ENCODE results near the gene SNX8. TPM values are rescaled to one million over a fixed set of nuclear protein-coding genes. Genes with fewer than 3 reads are reported as not detected.
"Not testable (repeated sequence)": the region's sequence is repeated elsewhere in the genome, so short reads cannot be mapped to it uniquely, and the experiment has no call there.

Gene SNX8
- total and polyA plus RNA-seq, 2 of the 8 experiments (the other 6 are each of a cell fraction or from before 2014, with no cell fraction given), result 46.2 to 70.8 TPM

GRCh38 chr7:2332606-2333231 is 18.5 kb upstream of the SNX8 start:
- not testable (repeated sequence) for H2BK5ac ChIP-seq (ENCODE audit: low read depth, low read length); H3K79me2 ChIP-seq (ENCODE audit: control insufficient read depth in 1 of 2, insufficient read depth in 2 of 2, low read length in 2 of 2); FAIRE-seq; H2BK12ac ChIP-seq (ENCODE audit: low read depth, low read length); DNase-seq (ENCODE audit: low read depth in 1 of 2, low spot score in 2 of 2); H3K23ac ChIP-seq (ENCODE audit: insufficient read length); H2BK15ac ChIP-seq (ENCODE audit: low read length); H2BK120ac ChIP-seq (replicated peaks; ENCODE audit: low read depth, low read length); H3K56ac ChIP-seq (replicated peaks; ENCODE audit: insufficient read length, low read depth, low read length); H3K18ac ChIP-seq (ENCODE audit: extremely low read depth, low read length); H3K9me3 ChIP-seq (ENCODE audit: insufficient read depth in 2 of 2, low read depth in 1 of 2, low read length in 1 of 2); H3K4ac ChIP-seq (replicated peaks; ENCODE audit: insufficient read length, low read depth, low read length); H3K79me1 ChIP-seq (ENCODE audit: low read depth, low read length); H2AFZ ChIP-seq (ENCODE audit: low read length); H4K20me1 ChIP-seq (replicated peaks in 1 of 2; ENCODE audit: control insufficient read depth in 1 of 2, insufficient read depth in 2 of 2, low read length in 2 of 2); H4K8ac ChIP-seq (ENCODE audit: extremely low read depth, insufficient read depth, low read length); H3K9ac ChIP-seq (replicated peaks in 1 of 4; ENCODE audit: extremely low read depth in 1 of 4, low read depth in 3 of 4, low read length in 3 of 4); H3K4me1 ChIP-seq (replicated peaks in 1 of 4; ENCODE audit: control insufficient read depth in 3 of 4, insufficient read depth in 4 of 4, low read length in 3 of 4); H2AK5ac ChIP-seq (ENCODE audit: low read depth, low read length); H3K27ac ChIP-seq (ENCODE audit: low read depth, low read length); H3K4me3 ChIP-seq (ENCODE audit: extremely low read depth in 1 of 4, insufficient read depth in 2 of 4, low read depth in 3 of 4, low read length in 4 of 4); H2BK20ac ChIP-seq (ENCODE audit: low read length); H4K91ac ChIP-seq (replicated peaks; ENCODE audit: insufficient read length, low read length); H4K5ac ChIP-seq (ENCODE audit: insufficient read length, low read depth, low read length); H3K23me2 ChIP-seq (ENCODE audit: low read depth, low read length); H3K27me3 ChIP-seq (replicated peaks in 1 of 4; ENCODE audit: control insufficient read depth in 3 of 4, extremely low read depth in 1 of 4, insufficient read depth in 3 of 4, low read length in 3 of 4); H3K14ac ChIP-seq (ENCODE audit: insufficient read length); H3K4me2 ChIP-seq (ENCODE audit: insufficient read depth in 1 of 2, low read depth in 2 of 2, low read length in 2 of 2); H3K36me3 ChIP-seq (ENCODE audit: control insufficient read depth in 2 of 4, insufficient read depth in 4 of 4, low read length in 3 of 4)
- ChIA-PET POLR2A (ENCODE audit: partially characterized antibody) (interaction anchor here (0.6 to 3.2 kb wide), 6 partner anchors 10 to 117 kb away, joined by 3 to 18 read pairs (median 4); partner anchors contain the start of gene EIF3B), CTCF (ENCODE audit: partially characterized antibody) (interaction anchor here (0.7 to 1.9 kb wide), 3 partner anchors 11 to 565 kb away, joined by 3 to 5 read pairs (median 3); no protein-coding TSS in a partner anchor)
- WGBS, 2 experiments (ENCODE audit: extremely low coverage in 1 of 2, insufficient coverage in 1 of 2, insufficient read length in 1 of 2, insufficient replicate concordance in 2 of 2, low coverage in 1 of 2, low lambda C conversion rate in 2 of 2, missing lambda C conversion rate in 1 of 2), result 80% methylated on average over 4 of the region's 4 CpGs; no CpG with 5 or more reads in 1 of the 2 experiments
